GM12878 (cell line): Measurements from ENCODE around the gene PSMG3. TPM values are rescaled to one million over a fixed set of nuclear protein-coding genes. Genes with fewer than 3 reads are reported as not detected.

Source experiments
- ATAC-seq: fragments of 200-7000 bp; cut with Tn5 transposase; 3 replicates; pipeline ENCODE4 v1.9.1; 2020; ENCODE audit warnings: mild to moderate bottlenecking, moderate library complexity
- BruUV-seq: library from RNA; stranded (reverse); fragments of 400-500 nt; replicated peaks from 2 replicates; lab custom pipeline; 2021; lab: Mats Ljungman, UMichigan
- CTCF ChIA-PET: fragments of 300-600 bp; sonication (Branson Sonifier 250); formaldehyde crosslinking; extraction: SDS; loops from one replicate; lab custom pipeline; 2021; ENCODE audit warnings: inconsistent platforms; lab: Yijun Ruan, JAX
- POLR2A ChIA-PET: fragments of 350-600 bp; formaldehyde crosslinking; extraction: SDS; loops from one replicate; lab custom pipeline; 2021; ENCODE audit warnings: inconsistent platforms; lab: Charles Lee
- RAD21 ChIA-PET: fragments of 300-600 bp; sonication (Branson Sonifier 250); formaldehyde crosslinking; loops from one replicate; lab custom pipeline; 2023; ENCODE audit warnings: antibody characterized with exemption; ENCODE audit not compliant: unreplicated experiment; lab: Charles Lee
- SMC1A ChIA-PET: fragments of 300-600 bp; sonication (Branson Sonifier 250); formaldehyde crosslinking; loops from one replicate; lab custom pipeline; 2023; ENCODE audit not compliant: unreplicated experiment, uncharacterized antibody; lab: Charles Lee
- DNase-seq: peaks from one replicate; pipeline ENCODE4 v3.0.0-alpha.2; 2011; ENCODE audit warnings: low read depth, low spot score
- FAIRE-seq: peaks from 3 replicates; lab custom pipeline; 2011; peaks lifted over from hg19 to GRCh38; lab: Jason Lieb, UNC
- H2AFZ ChIP-seq: 2 replicates; pipeline ENCODE4 v1.6.0; 2011; ENCODE audit warnings: low read depth, low read length, control low read depth; ENCODE audit not compliant: control insufficient read depth
- H3K27ac ChIP-seq: 2 replicates; pipeline ENCODE4 v1.5.1; 2011; ENCODE audit warnings: control low read depth; ENCODE audit not compliant: control insufficient read depth, insufficient read depth
- H3K27me3 ChIP-seq, 2 experiments: replicated peaks in 1 of 2; 2 replicates each; pipeline versions ENCODE4 v1.6.0 to v1.6.1; 2011; ENCODE audit warnings: low read length in 1 of 2; ENCODE audit not compliant: control insufficient read depth in 2 of 2, insufficient read depth in 2 of 2
- H3K36me3 ChIP-seq, 2 experiments: 2 replicates each; pipeline ENCODE4 v1.5.1; 2011; ENCODE audit warnings: low read length in 1 of 2; ENCODE audit not compliant: control insufficient read depth in 2 of 2, insufficient read depth in 2 of 2
- H3K4me1 ChIP-seq: 2 replicates; pipeline ENCODE4 v1.6.1; 2011; ENCODE audit warnings: mild to moderate bottlenecking, low read length, moderate library complexity, mixed read lengths; ENCODE audit not compliant: control insufficient read depth, insufficient read depth
- H3K4me2 ChIP-seq: 2 replicates; pipeline ENCODE4 v1.6.0; 2011; ENCODE audit warnings: control low read depth; ENCODE audit not compliant: control insufficient read depth, insufficient read depth
- H3K4me3 ChIP-seq: fragments of 200-600 bp; sonication (generic); 2 replicates; pipeline ENCODE4 v1.5.1; 2016
- H3K79me2 ChIP-seq: 2 replicates; pipeline ENCODE4 v1.6.0; 2011; ENCODE audit warnings: low read length; ENCODE audit not compliant: control insufficient read depth, insufficient read depth
- H3K9ac ChIP-seq: 2 replicates; pipeline ENCODE4 v1.8.0; 2011; ENCODE audit warnings: low read length, control low read depth, mixed read lengths; ENCODE audit not compliant: control insufficient read depth, insufficient read depth
- H3K9me3 ChIP-seq: replicated peaks from 3 replicates; pipeline ENCODE4 v1.5.1; 2011; ENCODE audit warnings: mild to moderate bottlenecking, low read length; ENCODE audit not compliant: control insufficient read depth, insufficient read depth
- H4K20me1 ChIP-seq: 2 replicates; pipeline ENCODE4 v1.6.0; 2011; ENCODE audit not compliant: control insufficient read depth, insufficient read depth
- ATF3 ChIP-seq: IDR thresholded peaks from 2 replicates; pipeline ENCODE4 v1.6.1; 2011; ENCODE audit warnings: low read depth, mild to moderate bottlenecking, low read length, moderate library complexity, borderline replicate concordance; ENCODE audit errors: extremely low read depth
- CBX3 ChIP-seq: fragments of 200-600 bp; sonication (generic); IDR thresholded peaks from 2 replicates; pipeline ENCODE4 v1.6.1; 2016; ENCODE audit warnings: low read depth, borderline replicate concordance
- E2F8 ChIP-seq: fragments of 450-650 bp; IDR thresholded peaks from 2 replicates; pipeline ENCODE4 v1.6.1; 2018; ENCODE audit warnings: mild to moderate bottlenecking, low read depth, moderate library complexity; ENCODE audit not compliant: partially characterized antibody
- KAT2A ChIP-seq: conservative IDR thresholded peaks from 2 replicates; pipeline ENCODE4 v1.6.1; 2011; ENCODE audit warnings: low read depth, low read length; ENCODE audit not compliant: control insufficient read depth
- MEF2B ChIP-seq: fragments of 450-650 bp; IDR thresholded peaks from 2 replicates; pipeline ENCODE4 v1.6.1; 2018; ENCODE audit warnings: mild to moderate bottlenecking, moderate library complexity; ENCODE audit not compliant: partially characterized antibody, poor library complexity, severe bottlenecking
- MYB ChIP-seq: fragments of 150-350 bp; IDR thresholded peaks from 2 replicates; pipeline ENCODE4 v1.6.1; 2014; ENCODE audit warnings: mild to moderate bottlenecking, low read depth, low read length, borderline replicate concordance
- NFYB ChIP-seq: IDR thresholded peaks from 2 replicates; pipeline ENCODE4 v1.6.1; 2011; ENCODE audit warnings: low read depth, mild to moderate bottlenecking, low read length, improper control_type of control experiment, moderate library complexity; ENCODE audit not compliant: insufficient read depth
- STAT1 ChIP-seq: fragments of 450-650 bp; conservative IDR thresholded peaks from 2 replicates; pipeline ENCODE4 v1.6.1; 2014; ENCODE audit warnings: antibody characterized with exemption, mild to moderate bottlenecking
- ZBTB33 ChIP-seq: fragments of 450-650 bp; IDR thresholded peaks from 2 replicates; pipeline ENCODE4 v1.6.1; 2017; ENCODE audit warnings: mild to moderate bottlenecking
- ZNF207 ChIP-seq: fragments of 450-650 bp; IDR thresholded peaks from 2 replicates; pipeline ENCODE4 v1.6.1; 2014; ENCODE audit warnings: antibody characterized with exemption, mild to moderate bottlenecking, borderline replicate concordance
- WGBS: methylation state at CpG from one replicate; pipeline ENCODE4 v1.1.6; 2016; ENCODE audit warnings: low lambda C conversion rate; ENCODE audit not compliant: insufficient replicate concordance, insufficient coverage; ENCODE audit errors: missing lambda C conversion rate; 5-methylcytosine and 5-hydroxymethylcytosine counted together
- in situ Hi-C: fragments of 300-500 bp; cut with MboI; formaldehyde crosslinking; loops from 9 replicates; pipeline ENCODE4 v1.14.3; 2018; ENCODE audit warnings: mixed read lengths
- intact Hi-C: fragments of 100-400 bp; cut with micrococcal nuclease; formaldehyde crosslinking; loops from one replicate; pipeline ENCODE4 v1.14.2; 2022; ENCODE audit not compliant: unreplicated experiment
- polyA plus RNA-seq, 11 experiments: library from polyadenylated mRNA; depleted of rRNA in 4 of 11; unstranded in 6 of 11; stranded (reverse) in 5 of 11; fragments of >200 nt; fragmentation: Nextera tagmentation in 4 of 11; fragmentation: Illumina TruSeq in 1 of 11; extraction: Ambion mirVana in 4 of 11; extraction: Trizol in 1 of 11; gene quantifications; 1 replicate in 1 of 11; 2 replicates in 10 of 11; pipeline versions ENCODE4 v1.2.1 to v1.2.3, GENCODE V29; 2011 to 2016; ENCODE audit warnings: inconsistent platforms in 2 of 11, missing spikeins in 2 of 11, low read depth in 1 of 11
- total RNA-seq, 4 experiments: library from RNA; depleted of rRNA in 3 of 4; stranded (reverse); fragments of >200 nt in 3 of 4; fragmentation: Illumina TruSeq in 1 of 4; extraction: Trizol in 1 of 4; gene quantifications; 2 replicates each; pipeline versions ENCODE4 v1.2.1 to v1.2.3, GENCODE V29; 2013 to 2021

The PSMG3 gene
- total and polyA plus RNA-seq, 10 of the 15 experiments (the other 5 are each of a cell fraction or from before 2014, with no cell fraction given): 23.9 to 115 (median 60.6) TPM

GRCh38 chr7:1608318-1608717, 38.5 kb upstream of the PSMG3 start:
- Histone ChIP-seq H3K79me2 (no peaks in the 10 kb centered on the region), H3K4me2 (no peak overlapping the region), H2AFZ (no peak overlapping the region), H3K27me3 (no peaks in the 10 kb centered on the region), H3K4me1 (no peaks in the 10 kb centered on the region), H3K4me3 (no peak overlapping the region), H3K27ac (no peak overlapping the region), H3K9ac (no peak overlapping the region), H3K36me3 (no peaks in the 10 kb centered on the region), H4K20me1 (no peaks in the 10 kb centered on the region), H3K9me3 (no peaks in the 10 kb centered on the region)
- ChIA-PET RAD21 (no interaction called here), POLR2A (no interaction called here), SMC1A (no interaction called here), CTCF (no interaction called here)
- TF ChIP-seq STAT1 (no peak), ZBTB33 (no peak), E2F8 (no peak), ZNF207 (no peak), ATF3 (no peak), KAT2A (no peak), MEF2B (no peak), MYB (no peak), NFYB (no peak), CBX3 (no peak)
- FAIRE-seq (no peak), ATAC-seq (no peak), DNase-seq (no peak)
- no TSS peak for BruUV-seq
- WGBS: 15% methylated on average over 8 of the region's 8 CpGs
- in situ Hi-C loops (no loop called here), intact Hi-C loops (no loop called here)
